Choroid plexus epithelial cell (primary cell): Measurements from ENCODE around the gene VPS35.

Source experiments
- DNase-seq: peaks from one replicate; pipeline ENCODE4 v3.0.0-alpha.2; 2010; ENCODE audit warnings: low read depth
- H3K4me3 ChIP-seq: 2 replicates; pipeline ENCODE4 v1.5.1; 2011; ENCODE audit warnings: low read depth, mild to moderate bottlenecking, control low read depth, low read length, moderate library complexity
- CTCF ChIP-seq: conservative IDR thresholded peaks from 2 replicates; pipeline ENCODE4 v1.5.1; 2011; ENCODE audit warnings: low read depth, mild to moderate bottlenecking, control low read depth, inconsistent platforms, low read length, moderate library complexity

The VPS35 gene

GRCh38 chr16:46696957-46697356 lies 8.0 kb upstream of the VPS35 start:
- DNase-seq: no peak
- H3K4me3 ChIP-seq: no peak overlapping the region
- TF ChIP-seq CTCF: no peak

DNA sequence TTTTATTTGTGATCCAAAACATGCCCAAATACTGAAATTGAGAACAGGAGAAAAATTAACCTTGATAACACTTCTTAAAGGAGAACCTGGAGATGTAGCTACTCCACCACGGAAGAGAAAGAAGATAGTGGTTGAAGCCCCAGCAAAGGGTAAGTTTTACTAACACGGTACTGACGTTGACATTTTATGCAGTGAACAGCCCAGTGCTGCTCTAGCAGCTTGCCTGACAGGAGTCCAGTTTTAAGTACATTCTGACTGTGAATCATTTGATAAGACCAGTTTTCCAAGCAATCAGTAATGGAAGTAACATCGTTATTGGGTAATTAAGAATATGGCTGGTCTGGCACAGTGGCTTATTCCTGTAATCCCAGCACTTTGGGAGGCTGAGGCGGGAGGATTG lies 7.0 kb upstream of the VPS35 start:
- no peak for DNase-seq
- TF ChIP-seq CTCF: no peak

GRCh38 chr16:46693598-46693997 lies 4.6 kb upstream of the VPS35 start:
- no peak for TF ChIP-seq CTCF
- no peak for DNase-seq
- no peak overlapping the region for H3K4me3 ChIP-seq

More for the DNA sequence above, 7.0 kb upstream of the VPS35 start:
- no peak overlapping the region for H3K4me3 ChIP-seq

- H3K4me3 ChIP-seq: peak overlapping the region; percentile 7
- TF ChIP-seq CTCF: no peak
- DNase-seq: peak; percentile 67
Measured at GRCh38 chr16:46691726-46692125, 2.7 kb upstream of the VPS35 start.

GRCh38 chr16:46690281-46691178 lies 1.6 kb upstream of the VPS35 start:
- TF ChIP-seq CTCF: no peak
- peak overlapping the region; percentile 93 for H3K4me3 ChIP-seq
- DNase-seq: peak; percentile 67

DNA sequence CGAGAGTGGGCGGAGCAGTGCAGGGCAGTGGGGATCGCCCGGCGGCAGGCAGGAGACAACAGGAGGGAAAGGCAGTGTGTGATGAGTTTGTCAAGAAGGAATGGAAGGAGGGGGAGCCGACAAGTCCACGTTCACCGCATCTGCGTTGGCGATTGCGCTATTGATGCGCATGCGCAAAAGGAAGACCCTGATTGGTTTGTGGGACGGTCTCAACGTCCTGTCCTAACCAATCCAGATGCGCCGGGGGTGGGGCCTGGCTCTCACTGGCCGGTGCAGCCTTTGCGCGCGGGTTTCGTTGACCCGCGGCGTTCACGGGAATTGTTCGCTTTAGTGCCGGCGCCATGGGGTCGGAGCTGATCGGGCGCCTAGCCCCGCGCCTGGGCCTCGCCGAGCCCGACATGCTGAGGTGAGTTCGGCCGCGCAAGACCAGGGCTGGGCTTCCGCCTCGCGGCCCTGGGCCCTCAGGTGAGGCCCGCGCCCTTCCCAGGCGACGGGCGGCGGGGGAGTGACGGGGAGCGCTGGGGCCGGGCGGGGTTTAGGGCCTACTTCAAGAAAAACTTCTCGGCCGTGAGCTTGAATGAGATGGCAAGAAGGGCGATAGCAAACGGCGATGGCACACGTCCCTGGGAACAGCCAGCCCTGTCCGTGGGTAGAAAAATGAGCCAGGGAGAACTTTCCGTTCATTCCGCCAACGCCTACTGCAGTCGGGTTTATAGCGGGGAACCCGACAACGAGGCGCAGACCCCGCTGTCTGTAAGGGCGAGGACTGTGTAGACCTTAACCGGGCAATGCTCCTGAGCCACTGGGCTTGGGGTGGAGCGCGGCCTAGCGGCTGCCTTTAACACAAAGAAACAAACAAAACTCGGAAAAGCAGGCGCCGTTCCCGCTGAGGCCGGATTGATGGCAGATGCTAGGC lies 645 bp upstream of the VPS35 start, which contains the start of gene ORC6:
Gene ORC6, plus strand, starts transcription at position 295 of the 916 bp plus-strand sequence. Its CDS starts 47 bp downstream, at position 342.
- DNase-seq: peak; percentile 97
- H3K4me3 ChIP-seq: peak within 1 kb of the TSS; percentile 93
- peak; percentile 74 for TF ChIP-seq CTCF
